GM19328 (cell line): ENCODE results near the gene SLC44A1.
A peak's percentile ranks its signal among the peaks of the same experiment; 100 is the strongest.

Experiments used
- ATAC-seq: cut with Tn5 transposase; IDR thresholded peaks from one replicate; pipeline ENCODE4 v1.9.1; 2021; ENCODE audit warnings: mild to moderate bottlenecking, moderate library complexity; ENCODE audit not compliant: unreplicated experiment

The SLC44A1 gene

DNA sequence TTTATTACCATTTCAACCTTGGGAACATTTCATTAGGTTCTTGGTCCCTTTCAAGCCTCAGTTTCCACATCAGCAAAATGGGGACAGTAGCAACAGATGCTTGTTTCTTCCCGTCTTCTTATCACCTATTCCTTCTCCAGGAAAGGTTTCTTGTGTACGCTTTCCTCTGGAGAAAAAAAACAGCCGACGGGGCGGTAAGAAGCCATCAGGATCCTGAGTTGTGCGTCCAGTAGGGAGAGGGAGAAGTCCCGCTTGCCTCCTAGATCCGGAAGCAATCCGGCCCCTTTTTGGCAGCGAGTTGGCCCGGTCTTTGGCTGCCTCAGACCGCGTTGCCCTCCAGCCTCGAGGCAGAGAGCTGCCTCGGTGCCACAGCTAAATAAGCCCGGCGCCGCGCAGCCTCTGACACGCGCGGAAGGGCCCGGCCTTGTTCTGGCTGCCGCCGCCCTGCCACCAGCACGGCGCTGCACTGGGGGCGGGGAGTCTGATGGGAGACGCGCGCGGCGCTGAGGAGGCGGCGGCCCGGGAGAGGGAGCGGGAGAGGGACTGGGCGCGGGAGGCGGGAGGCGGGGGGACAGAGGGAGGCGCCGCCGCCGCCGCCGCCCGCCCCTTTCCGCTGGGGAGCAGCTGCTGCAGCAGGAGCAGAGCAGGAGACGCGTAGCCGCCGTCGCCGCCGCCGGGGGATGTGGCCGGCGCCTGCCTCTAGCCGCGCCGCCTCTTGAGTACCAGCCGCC is at the start of gene SLC44A1:
Gene SLC44A1, plus strand, starts transcription at position 649 of the 731 bp plus-strand sequence. CDS start 218 bp downstream, outside the sequence.
- ATAC-seq = peak; percentile 84

GRCh38 chr9:105195259-105195658 is 49.2 kb upstream of the SLC44A1 start:
- no peak for ATAC-seq

DNA sequence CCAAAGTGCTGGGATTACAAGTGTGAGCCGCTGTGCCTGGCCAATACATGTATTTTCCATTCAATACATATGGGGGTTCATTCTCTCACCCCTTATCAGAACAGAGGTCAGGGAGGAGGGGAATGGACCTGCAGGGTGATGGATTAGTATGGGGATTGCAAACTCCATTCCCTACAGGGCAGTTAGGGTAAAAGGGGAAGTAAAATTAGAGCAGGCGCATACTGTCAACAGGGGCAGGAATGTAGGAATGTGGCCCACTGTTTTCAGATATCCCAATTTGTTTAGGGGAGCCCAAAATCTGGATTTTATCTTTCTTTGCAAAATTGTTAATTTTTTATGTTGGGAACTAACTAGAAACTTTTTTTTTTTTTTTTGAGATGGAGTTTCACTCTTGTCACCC is 46.4 kb upstream of the SLC44A1 start:
- no peak for ATAC-seq

DNA sequence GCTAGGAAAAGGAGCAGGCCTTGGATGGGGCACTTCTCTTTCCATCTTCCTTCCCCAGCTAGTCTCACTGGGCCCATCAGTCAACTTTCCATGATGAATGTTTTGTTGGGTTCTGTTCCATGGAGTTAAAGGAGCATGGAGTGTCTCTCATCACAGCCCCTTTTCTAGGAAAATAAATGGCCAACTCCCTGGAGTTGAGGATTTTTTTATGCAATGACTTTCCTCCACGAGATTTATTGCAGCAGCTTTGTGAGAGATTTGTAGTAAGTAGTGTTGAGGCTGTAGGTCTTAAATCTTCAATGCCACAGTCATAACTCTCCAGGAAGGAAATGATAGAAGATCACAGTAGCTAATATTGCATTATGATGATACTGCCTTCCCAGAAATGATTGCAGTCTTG is 45.6 kb upstream of the SLC44A1 start:
- no peak for ATAC-seq

- ATAC-seq = no peak
Measured at GRCh38 chr9:105204416-105204815, 40.0 kb upstream of the SLC44A1 start.

- no peak for ATAC-seq
Measured at GRCh38 chr9:105205787-105206495, 38.5 kb upstream of the SLC44A1 start.

- ATAC-seq = no peak
Measured at GRCh38 chr9:105206496-105206820, 38.0 kb upstream of the SLC44A1 start.

GRCh38 chr9:105206821-105207699 is 37.4 kb upstream of the SLC44A1 start:
- ATAC-seq = no peak

DNA sequence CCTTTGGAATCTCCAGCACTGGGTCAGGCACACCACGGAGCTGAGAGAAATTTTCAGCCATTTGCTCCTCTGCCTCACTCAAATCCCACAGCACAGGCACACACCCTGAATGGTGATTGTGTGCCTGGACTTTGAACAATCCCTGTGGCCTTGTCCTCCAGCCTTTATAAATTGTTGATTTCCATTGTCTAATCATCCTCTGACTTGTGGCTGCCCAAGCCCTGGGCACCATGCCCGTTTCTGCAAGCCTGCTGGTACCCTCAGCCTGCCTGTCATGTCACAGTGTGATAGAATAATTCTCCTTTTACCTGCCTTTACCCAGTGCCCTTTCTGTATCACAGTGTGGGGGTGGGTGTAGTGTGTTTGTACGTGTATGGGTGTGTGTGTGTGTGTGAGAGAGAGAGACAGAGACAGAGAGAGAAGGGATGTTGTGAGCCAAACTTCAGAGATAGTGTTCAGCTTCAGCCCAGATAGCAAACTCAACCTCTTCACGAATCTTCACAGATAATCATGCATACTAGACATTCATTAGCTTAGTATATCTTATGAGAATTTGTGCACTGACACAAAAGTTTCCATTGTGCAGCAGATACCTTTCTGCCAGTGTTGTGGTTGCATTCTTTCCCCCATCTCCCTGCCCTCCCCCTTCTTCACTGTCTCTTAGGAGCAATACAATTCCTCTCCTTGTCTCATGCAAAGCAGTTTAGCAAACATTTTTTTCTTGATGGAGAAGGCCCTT is 27.8 kb upstream of the SLC44A1 start:
- ATAC-seq = no peak

GRCh38 chr9:105218673-105219072 is 25.8 kb upstream of the SLC44A1 start:
- ATAC-seq = no peak

DNA sequence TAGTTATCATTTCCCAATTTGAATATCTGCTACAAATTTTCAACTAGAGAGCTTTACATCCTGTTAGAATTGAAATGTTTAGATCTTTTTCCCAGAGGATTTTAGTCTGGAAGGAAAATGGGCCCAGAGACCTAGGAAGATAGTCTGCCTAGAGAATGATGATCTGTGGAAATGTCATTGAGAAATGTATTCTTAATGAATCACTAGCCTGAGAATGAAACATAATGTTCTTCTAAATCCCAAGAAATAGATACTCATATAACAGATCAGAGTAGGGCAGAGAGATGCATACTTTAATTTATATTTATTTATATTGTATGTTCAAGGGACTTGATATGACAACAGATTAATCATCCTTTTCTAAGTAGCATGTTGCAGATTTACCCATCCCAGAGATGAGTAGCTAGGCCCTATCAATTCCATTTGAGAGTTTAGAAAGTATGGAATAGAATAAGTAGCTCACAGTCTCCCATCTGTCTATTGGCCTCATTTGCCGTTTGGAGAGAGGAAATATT is 25.1 kb upstream of the SLC44A1 start:
- ATAC-seq = no peak

- ATAC-seq = no peak
Measured at GRCh38 chr9:105220451-105220850, 24.0 kb upstream of the SLC44A1 start.

- ATAC-seq = no peak
Measured at GRCh38 chr9:105223544-105224140, 20.8 kb upstream of the SLC44A1 start.

GRCh38 chr9:105226055-105226454 is 18.4 kb upstream of the SLC44A1 start:
- no peak for ATAC-seq

DNA sequence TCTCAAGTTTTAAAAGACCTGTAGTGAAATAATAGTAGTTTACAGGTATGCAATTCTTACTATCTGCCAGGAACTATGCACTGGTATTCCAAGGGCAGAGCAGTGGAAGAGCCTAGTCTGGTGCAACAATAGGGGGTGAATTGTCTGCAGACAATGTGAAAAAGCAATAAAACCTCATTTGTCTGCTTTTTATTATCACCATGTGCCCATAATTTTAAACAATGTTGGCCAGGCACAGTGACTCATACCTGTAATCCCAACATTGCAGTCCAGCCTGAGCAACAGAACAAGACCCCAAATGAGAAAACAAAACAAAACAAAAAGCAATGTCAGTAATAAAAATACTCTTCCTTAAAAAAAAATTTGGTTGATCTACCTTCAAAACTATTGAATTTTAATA is 12.2 kb upstream of the SLC44A1 start:
- no peak for ATAC-seq

- no peak for ATAC-seq
Measured at GRCh38 chr9:105233873-105234272, 10.6 kb upstream of the SLC44A1 start.

GRCh38 chr9:105236261-105236660 is 8.2 kb upstream of the SLC44A1 start:
- no peak for ATAC-seq

DNA sequence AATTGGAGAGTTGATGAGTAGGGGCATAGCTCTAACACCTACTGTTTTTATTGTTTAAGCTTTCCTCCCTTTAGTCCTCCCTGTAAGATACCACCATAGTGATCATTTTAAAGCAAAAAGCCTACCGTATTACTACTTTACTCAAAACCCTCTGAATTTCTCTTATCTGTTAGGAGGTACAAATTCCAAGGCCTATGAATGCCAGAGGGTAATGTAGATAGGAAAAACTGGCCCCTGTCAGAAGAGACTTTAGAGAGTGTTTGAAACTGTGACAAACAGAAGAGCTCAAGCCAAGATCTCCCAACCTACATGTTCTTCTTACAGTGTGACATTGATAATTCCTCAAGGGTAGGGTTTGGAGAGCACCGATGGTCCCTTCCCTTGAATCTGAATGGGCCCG is 7.2 kb upstream of the SLC44A1 start:
- ATAC-seq = no peak

GRCh38 chr9:105238302-105238701 is 6.1 kb upstream of the SLC44A1 start:
- ATAC-seq = no peak

DNA sequence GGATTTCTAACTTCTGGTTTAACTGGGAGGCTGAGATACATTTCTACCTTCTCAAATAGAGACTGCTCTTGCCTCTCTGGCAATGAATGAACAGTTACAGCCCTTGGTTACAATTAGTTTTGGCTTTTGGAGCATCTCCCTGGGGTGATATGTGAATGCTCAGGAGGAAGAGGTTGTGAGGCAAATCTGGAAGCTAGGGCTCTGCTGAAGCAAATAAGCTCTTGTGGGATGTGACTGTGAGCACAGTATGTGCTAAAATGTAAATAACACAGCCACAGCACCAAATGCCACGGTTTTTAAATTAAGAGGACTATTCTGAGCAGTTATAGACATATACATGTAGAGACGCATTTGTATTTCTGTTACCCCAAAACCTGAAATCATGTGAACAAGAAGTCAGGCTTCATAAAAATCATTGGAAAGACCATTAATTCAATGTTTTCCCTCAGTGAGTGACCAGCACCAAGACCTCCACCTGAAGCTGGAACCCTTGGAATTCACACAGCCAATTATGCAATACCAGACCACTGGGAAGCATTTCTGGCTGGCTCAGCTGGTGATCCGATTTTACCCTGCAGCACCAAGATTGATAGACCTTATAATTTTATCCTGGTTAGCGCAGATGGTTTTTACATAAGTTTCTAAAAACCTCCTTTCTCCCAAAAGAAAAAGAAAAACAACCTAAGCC is 3.0 kb upstream of the SLC44A1 start:
- ATAC-seq = no peak
